ENCODE data around the gene DRC7.

The DRC7 gene

GRCh38 chr16:57753448-57754353 is 59.1 kb downstream of the DRC7 start:
- no peak for DNase-seq

- no peak for DNase-seq
Observed at GRCh38 chr16:57754354-57755060, 59.9 kb downstream of the DRC7 start.

GRCh38 chr16:57755061-57755684 is 60.6 kb downstream of the DRC7 start:
- no peak for DNase-seq

- DNase-seq: no peak
Observed at GRCh38 chr16:57755726-57756423, 61.3 kb downstream of the DRC7 start.

GRCh38 chr16:57756424-57757325 is 62.1 kb downstream of the DRC7 start:
- no peak for DNase-seq

- peak; percentile 82 to 90 for DNase-seq
Observed at GRCh38 chr16:57757326-57757786, 62.8 kb downstream of the DRC7 start.

GRCh38 chr16:57757883-57758282 is 63.3 kb downstream of the DRC7 start:
- no peak for DNase-seq

GRCh38 chr16:57758331-57759117 is 63.9 kb downstream of the DRC7 start:
- DNase-seq: peak in 1 of 2 donors; percentile 9

- DNase-seq: no peak
Observed at GRCh38 chr16:57759131-57759530, 64.5 kb downstream of the DRC7 start.

GRCh38 chr16:57759541-57760356 is 65.1 kb downstream of the DRC7 start:
- DNase-seq: no peak

GRCh38 chr16:57760357-57761160 is 66.0 kb downstream of the DRC7 start:
- no peak for DNase-seq

GRCh38 chr16:57761301-57761700 is 66.7 kb downstream of the DRC7 start:
- no peak for DNase-seq

GRCh38 chr16:57761957-57762356 is 67.4 kb downstream of the DRC7 start:
- DNase-seq: no peak

- DNase-seq: no peak
Observed at GRCh38 chr16:57762365-57763040, 67.9 kb downstream of the DRC7 start.

GRCh38 chr16:57763285-57764005 is 68.8 kb downstream of the DRC7 start:
- no peak for DNase-seq

- DNase-seq: no peak
Observed at GRCh38 chr16:57764006-57764340, 69.4 kb downstream of the DRC7 start.

GRCh38 chr16:57764341-57765159 is 69.9 kb downstream of the DRC7 start:
- peak; percentile 25 to 37 for DNase-seq
